ENCODE measurements around the gene KLHL26. TPM values are rescaled to one million over a fixed set of nuclear protein-coding genes. Genes with fewer than 3 reads are reported as not detected.
"Not testable (repeated sequence)": the region's sequence is repeated elsewhere in the genome, so short reads cannot be mapped to it uniquely, and the experiment has no call there.

KLHL26 gene
- total RNA-seq, 1 donor from 2014 or later: 6.1 TPM

DNA sequence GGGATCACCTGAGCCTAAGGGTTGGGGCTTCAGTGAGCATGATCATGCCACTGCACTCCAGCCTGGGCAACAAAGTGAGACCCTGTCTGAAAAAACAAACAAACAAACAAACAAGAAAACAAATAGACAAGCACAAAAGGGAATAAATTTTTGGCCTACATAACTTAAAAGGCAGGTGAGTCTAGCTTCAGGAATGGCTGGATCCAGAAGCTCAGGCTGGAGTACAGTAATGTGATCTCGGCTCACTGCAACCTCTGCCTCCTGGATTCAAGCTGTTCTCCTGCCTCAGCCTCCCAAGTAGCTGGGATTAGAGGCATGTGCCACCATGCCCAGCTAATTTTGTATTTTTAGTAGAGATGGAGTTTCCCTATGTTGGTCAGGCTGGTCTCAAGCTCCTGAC is 43.3 kb downstream of the KLHL26 start:
- DNase-seq (ENCODE audit: low spot score); ATAC-seq: not testable (repeated sequence)

DNA sequence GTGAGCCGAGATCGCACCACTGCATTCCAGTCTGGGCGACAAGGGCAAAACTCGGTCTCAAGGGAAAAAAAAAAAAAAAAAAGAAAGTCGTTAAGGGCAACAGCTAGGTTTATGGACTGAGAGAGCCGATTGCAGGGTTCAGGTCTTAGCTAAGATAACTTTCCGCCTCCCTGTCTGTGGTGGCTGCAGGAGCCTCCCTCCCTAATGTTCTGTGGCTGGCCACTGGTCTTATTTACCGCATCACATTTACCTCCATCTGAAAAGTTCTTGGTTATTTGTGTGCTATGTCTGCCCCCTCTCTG is 45.9 kb downstream of the KLHL26 start:
- no peak for DNase-seq (ENCODE audit: low spot score)
- ATAC-seq: no peak

DNA sequence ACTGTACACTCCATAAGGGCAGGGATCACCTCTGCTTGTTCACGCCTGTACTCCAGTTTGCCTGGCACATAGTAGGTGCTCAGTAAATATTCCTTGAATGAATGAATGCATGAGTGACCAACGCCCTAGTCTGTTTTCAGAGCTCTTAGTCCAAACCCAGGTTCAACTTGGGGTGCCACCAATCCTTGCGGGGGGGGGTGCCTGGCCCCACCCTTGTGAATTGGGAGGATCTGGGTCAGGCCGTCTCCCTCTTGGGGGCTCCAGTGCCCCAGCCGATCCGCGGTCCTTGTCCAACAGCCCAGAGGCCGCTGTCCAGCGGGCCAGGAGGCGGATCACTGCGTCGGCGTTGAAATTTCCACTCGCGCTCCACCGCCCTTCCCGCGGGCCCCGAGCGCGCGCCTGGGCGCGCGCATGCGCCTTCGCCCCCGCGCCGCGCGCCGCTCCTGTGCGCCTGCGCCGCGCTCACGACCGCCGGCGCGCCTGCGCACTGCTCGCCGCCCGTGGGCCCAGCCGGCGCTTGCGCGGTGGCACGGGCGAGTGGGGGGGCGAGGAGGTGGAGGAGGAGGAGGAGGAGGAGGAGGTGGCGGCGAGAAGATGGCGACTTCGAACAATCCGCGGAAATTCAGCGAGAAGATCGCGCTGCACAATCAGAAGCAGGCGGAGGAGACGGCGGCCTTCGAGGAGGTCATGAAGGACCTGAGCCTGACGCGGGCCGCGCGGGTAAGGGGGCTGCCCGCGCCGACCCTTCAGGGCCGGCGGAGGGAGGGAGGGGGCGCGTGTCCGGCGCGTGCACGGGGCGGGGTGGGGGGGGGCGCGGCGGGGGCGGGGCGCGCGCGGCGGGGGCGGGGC is 46.5 kb downstream of the KLHL26 start, which contains the start of gene CRTC1:
Gene CRTC1 (plus strand): TSS at position 572 of the 849 bp plus-strand sequence. CDS start 23 bp downstream, at position 595.
- DNase-seq (ENCODE audit: low spot score): peak; percentile 90
- peak; percentile 88 for ATAC-seq

DNA sequence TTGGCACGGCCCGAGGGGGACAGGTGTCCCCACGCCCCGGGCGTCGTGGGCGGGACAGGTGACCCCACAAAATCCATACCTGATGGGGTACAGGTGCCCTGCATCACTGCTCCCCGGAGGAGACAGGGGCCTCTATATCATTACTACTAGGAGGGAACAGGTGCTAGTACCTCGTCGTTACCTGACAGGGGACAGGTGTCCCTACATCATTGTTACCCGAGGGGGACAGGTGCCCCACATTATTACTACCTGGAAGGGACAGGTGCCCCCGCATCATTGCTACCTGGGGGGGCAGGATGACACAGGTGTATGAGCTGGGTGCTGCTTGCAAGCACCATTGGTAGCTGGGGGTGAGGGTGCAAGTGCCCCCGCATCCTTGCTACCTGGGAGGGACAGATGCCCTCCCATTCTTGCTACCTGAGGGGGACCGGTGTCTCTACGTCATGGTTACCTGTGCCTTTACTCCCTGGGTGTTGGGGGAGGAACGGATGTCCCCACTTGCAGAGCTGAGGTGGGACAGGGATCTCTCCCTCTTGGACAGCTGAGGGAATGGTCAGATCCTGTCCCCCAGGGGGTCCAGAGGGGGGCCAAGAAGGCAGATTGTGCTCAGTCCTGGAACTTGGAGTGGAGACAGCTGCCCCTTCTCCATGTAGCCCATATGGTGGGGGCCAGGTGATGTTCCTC is 47.3 kb downstream of the KLHL26 start:
- ATAC-seq (no peak), DNase-seq (ENCODE audit: low spot score) (no peak)

DNA sequence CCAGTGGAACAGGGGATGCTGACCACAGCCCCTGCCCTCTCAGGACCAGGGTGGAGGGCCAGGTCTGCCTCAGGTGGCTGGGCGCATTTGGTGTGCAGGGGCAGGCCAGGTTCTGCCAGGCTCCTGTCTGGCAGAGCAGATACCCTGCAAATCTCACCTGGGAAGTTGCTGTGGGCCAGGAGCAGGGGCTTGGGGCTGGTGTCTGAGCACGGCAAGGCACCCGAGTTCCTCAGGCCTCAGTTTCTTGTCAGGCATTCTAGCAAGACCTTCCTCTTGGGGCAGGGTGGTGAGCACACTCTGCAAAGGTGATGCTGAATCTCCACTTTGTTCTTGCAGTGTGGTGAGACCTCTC is 47.8 kb downstream of the KLHL26 start:
- ATAC-seq: no peak
- no peak for DNase-seq (ENCODE audit: low spot score)

DNA sequence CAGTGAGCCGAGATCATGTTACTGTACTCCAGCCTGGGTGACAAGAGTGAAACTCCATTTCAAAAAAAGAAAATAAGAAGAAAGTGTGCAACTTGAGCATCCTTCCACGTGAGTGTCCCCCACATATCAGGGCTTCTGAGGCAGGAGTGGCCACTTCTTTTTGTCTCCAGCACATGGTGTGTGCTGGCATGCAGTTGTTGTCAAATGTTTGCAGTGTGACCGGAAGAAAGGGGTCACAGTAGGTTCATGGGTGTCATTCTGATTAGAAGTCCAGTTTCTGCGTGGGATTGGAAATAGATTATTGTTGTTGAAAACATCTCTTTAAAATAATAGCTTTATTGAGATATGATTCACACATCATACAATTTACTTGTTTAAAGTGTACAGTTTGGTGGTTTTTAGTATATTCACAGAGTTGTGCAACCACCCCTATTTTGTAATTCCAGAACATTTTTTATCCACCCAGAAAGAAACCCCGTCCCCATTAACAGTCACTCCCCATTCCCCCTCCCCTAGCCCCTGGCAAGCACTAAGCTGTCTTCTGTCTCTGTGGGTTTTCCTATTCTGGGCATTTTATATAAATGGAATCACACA is 48.9 kb downstream of the KLHL26 start:
- ATAC-seq (peak; percentile 45), DNase-seq (ENCODE audit: low spot score) (no peak)

DNA sequence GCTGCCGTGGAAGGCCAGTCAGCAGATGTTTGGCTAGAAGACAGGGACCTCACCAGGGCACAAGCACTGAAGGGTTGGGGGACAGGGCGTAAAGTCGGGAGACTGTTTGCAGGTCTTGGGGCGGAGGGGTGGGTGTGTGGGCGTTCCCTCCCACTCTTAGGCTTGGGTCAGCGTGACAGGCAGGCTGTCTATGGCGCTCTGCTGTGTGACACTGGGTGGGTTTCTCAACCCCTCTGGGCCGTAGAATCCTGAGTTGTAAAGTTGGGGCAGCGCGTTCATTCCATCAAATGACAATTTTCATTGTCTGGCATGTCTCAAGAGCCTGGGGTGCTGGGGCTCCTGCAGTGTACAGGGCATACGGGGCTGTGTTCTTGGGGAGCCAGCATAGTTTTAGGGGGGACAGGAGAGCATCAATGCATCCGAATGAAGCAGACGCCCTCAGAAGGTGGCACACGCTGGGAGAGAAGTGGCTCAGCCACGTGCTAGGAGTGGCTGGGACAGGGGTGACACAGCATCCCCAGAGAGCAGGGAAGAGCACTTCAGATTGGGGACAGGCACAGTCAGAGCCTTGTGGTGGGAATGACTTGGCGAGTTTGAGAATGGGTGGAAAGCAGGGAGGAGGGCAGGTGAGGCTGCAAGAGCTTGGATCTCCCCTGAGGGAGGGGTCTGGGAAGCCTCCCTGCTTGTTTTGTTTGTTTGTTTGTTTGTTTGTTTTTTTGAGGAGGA is 51.1 kb downstream of the KLHL26 start:
- ATAC-seq (no peak), DNase-seq (ENCODE audit: low spot score) (no peak)

DNA sequence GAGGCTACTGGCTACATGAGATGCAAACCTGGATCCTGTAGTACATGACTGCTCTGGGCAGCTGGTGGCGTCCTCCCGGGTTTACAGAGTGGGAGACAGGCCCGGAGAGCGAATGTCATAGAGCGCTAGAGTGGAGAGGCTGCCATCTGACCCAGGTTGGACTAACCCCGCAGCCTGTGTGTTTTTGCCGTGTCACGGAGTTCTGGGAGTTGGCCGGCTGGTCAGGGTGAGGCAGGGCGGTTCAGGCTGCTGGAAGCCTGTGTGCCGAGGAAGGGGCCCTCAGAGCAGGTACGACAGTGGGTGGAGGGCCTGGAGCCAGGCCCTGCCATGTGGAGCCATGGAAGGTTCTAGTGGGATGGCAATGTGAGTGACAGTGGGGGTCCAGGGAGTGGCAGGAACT is 59.2 kb downstream of the KLHL26 start:
- ATAC-seq (no peak), DNase-seq (ENCODE audit: low spot score) (no peak)

DNA sequence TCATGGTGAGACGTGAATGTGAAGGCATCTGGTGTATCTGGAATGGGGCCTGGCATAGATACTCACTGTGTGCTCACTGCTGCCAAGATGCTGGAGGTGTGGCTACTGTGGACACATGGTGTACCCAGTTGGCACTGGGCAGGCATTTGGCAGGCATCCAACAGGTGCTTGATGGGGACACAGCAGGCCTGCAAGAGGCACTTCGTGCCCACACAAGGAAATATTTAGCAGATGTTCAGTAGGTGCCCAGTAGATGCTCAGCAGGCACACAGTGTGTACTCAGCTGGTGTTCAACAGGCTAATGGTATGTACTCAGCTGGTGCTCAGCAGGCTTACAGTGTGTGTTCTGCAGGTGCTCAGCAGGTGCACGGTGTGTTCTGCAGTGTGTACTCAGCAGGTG is 60.9 kb downstream of the KLHL26 start:
- peak; percentile 78 for DNase-seq (ENCODE audit: low spot score)
- ATAC-seq: peak; percentile 47

DNA sequence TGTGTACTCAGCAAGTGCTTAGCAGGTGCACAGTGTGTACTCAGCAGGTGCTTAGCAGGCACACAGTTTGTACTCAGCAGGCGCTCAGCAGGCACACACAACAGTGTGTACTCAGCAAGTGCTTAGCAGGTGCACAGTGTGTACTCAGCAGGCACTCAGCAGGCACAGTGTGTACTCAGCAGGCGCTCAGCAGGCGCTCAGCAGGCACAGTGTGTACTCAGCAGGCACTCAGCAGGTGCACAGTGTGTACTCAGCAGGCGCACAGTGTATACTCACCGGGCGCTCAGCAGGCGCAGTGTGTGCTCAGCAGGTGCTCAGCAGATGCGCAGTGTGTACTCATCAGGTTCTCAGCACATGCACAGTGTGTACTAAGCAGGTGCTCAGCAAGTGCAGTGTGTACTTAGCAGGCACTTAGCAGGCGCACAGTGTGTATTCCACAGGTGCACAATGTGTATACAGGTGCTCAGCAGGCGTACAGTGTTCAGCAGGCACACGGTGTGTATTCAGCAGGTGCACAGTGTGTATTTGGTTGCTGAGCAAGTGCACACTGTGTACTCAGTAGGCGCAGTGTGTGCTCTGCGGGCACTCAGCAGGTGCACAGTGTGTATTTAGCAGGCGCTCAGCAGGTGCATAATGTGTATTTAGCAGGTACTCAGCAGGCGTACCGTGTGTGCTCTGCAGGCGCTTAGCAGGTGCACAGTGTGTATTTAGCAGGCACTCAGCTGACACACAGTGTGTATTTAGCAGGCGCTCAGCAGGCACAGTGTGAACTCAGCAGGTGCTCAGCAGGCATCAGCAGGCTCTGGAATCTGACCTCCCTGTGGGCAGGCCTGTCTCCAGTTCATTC is 61.7 kb downstream of the KLHL26 start:
- DNase-seq (ENCODE audit: low spot score) (no peak), ATAC-seq (peak; percentile 3)

DNA sequence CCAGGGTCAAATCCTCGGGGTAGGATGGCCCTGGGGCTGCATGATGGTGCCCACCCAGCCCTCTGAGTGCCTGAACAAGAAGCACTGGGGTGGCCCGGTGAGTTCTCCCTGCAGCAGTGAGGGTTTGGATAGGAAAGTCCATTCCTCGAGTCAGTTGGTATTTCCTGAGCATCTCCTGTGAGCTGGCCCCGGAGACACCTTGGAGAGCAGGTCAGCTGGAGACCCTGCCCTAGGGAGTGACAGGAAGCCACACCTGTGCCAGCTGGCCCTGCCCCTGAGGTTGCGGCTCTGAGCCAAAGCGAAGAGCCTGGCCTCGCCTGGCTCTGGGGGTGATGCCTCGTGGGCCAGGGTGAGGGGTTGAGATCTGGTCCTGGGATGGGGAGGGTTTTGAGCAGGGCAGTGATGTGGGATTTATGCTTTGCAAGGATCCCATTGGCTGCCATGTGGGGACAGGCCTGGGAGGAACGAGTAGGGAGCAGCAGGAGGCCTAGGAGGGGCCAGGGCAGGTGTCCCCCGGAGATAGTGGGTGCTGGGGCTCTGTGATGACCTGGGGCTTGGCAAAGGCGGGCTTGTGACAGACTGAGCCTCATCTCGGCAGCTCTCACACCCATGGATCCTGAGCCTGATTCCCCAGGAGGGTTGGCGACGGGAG is 62.7 kb downstream of the KLHL26 start:
- ATAC-seq (no peak), DNase-seq (ENCODE audit: low spot score) (no peak)

DNA sequence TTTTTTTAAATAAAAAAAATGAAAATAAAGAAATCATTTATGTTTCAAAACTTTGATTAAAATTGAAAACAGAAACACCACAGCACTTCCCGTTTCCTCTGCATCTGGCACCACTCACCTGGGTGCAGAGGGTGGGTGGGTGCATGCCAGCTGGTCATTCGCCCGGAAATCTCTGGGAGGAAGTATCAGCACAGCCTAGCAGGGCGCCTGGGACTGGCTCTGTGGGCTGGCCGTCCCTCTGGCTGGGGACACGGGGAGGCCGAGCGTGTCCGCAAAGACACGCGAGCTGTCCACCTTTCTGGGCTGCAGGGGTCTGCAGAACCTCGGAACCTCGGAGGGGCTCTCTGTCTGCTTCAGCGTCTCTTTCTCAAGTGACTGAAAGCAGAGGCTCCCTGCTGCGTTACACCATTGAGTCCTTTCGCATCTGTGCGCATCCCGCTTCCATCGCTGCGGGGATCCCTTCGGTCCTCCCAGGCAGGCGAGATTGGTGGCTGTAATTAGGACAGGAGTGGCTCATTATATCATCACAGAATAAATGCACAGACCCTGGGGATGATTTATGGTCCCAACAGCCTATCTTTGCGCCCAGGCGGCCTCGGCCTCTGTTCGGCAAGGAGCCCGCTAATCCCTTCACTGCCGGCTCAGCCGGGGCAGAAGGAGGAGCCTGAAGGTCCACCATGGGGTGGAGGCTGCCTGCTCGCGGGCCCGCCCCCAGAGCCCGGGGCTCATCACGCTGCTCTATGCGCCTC is 63.8 kb downstream of the KLHL26 start:
- ATAC-seq (peak; percentile 95), DNase-seq (ENCODE audit: low spot score) (peak; percentile 94)

DNA sequence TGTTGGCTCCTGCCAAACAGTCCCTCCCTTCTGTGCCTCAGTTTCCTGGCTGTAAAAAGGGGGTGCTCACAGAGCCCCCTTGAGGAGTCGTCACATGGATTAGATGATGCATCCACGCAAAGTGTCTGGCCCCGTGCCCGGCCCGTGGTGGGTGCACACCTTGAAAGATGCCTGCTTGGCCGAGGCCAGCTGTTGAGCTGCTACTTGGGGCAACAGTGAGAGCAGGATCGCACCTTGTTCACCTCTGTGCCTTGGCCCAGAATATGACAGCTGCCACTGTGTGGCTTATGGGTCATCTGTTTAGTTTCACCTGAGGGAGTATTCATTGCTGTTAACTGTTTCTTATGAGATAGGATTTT is 64.4 kb downstream of the KLHL26 start:
- no peak for DNase-seq (ENCODE audit: low spot score)
- no peak for ATAC-seq

DNA sequence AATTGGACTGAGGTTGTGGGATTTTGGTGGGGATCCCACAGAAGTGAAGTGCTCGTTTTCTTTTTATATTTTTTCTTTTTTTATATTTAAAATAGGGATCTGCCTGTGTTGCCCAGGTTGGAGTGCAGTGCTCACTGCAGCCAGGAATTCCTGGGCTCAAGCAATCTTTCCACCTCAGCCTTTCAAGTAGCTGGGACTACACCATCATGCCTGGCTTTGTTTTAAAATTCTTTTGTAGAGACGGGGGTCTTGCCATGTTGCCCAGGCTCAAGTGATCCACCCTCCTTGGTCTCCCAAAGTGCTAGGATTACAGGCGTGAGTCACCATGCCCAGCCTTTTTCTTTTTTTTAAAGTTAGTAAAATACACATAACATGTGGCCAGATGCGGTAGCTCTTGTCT is 67.2 kb downstream of the KLHL26 start:
- ATAC-seq (no peak), DNase-seq (ENCODE audit: low spot score) (no peak)

DNA sequence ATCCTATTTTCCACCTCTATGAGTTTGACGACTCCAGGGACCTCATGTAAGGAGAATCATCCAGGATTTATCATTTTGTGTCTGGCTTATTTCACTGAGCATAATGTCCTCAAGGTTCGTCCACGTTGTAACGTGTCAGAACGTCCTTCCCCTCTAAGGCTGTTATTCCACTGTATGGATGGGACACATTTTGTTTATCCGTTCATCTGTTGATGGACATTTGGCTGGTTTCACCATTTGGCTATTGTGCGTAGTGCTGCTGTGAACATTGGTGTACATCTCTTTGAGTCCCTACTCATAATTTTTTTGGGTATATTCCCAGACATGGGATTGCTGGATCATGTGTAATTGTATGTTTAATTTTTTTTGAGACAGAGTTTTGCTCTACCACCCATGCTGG is 68.1 kb downstream of the KLHL26 start:
- DNase-seq (ENCODE audit: low spot score) (no peak), ATAC-seq (no peak)

DNA sequence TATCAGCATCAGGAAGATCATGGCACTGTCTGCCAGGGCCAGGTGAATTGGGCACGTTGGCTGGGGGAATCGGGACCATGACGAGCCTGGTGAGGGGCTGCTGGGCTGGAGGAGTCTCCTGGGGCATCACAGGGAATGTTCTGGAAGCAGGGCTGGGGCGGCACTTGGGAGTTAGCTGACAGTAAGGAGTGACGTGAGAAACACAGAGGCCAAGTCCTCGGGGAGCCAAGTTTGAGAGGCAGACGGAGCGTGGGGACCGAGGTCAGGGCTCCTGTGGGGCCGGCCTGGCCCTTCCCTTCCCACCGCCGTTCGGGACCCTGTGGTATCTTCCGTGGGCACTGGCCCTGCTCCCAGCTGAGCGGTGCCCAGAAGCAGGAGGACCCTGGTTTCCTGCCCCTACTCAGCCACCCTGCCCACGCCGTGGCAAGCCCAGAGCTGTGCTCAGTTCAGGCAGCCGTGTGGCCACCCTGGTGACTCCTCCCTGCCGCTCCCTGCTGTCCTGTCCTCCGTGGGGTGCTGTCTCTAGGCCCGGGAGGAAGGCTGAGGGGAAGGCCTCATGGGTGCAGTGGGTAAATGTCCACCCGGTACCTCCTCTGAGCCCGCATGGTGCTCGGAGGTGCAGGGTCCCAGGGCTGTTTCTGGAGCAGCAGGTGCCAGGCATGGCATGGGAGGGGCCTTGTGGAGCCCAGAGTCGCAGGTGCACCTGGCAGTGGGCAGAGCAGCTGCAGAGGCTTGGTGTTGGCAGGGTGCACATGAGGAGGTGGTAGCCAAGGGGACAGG is 71.8 kb downstream of the KLHL26 start:
- ATAC-seq (no peak), DNase-seq (ENCODE audit: low spot score) (no peak)

DNA sequence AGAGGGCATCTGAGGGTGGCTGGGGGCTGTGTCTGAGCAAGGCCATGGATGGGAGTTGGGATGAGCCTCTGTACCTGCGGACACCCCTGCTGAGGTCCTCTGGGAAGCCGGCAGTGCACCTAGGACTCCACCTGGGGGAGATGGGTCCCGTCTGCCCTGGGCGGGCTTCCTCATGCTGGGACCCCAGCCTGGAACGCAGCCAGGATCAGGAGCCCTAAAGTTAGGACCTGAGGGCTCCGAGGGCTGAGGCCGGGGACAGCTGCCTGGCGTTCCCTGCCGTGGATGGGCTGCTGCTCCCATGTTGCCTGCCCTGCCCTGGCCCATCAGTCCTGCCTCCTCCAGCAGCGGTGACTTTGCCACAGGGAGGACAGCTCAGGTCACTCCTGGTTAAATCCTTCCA is 72.7 kb downstream of the KLHL26 start:
- DNase-seq (ENCODE audit: low spot score): no peak
- no peak for ATAC-seq

DNA sequence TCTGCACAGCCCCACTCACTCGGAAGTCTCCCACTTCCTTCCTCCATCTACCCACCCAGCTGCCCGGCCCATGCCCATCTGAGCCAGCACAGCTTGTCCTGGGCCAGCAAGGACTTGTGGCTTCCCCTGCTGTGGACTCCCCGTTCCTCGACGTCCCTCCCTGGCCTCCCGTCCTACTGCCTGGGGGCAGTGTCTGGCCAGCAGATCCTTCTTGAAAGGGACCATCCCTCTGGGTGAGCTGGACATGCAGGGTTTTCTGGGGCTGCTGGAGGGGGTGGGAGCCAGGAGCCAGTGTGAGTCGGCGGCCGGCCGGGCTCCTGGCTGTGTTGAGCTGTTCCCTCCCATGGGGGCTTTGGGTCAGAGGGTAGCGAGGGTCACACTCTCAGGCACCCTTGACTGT is 73.4 kb downstream of the KLHL26 start:
- DNase-seq (ENCODE audit: low spot score) (no peak), ATAC-seq (no peak)

Measured in left lobe of liver (tissue), 2 donors.